Stimulated activated naive CD4-positive, alpha-beta T cell treated with Interleukin-2 at 50 U/mL for 16 hours (primary cell): ENCODE data around the gene IFNA4.
"Not testable (repeated sequence)": the region's sequence is repeated elsewhere in the genome, so short reads cannot be mapped to it uniquely, and the experiment has no call there.

ENCODE experiments used
- DNase-seq: peaks from one replicate; lab custom pipeline; 2025; lab: John Stamatoyannopoulos, UW

Gene IFNA4

DNA sequence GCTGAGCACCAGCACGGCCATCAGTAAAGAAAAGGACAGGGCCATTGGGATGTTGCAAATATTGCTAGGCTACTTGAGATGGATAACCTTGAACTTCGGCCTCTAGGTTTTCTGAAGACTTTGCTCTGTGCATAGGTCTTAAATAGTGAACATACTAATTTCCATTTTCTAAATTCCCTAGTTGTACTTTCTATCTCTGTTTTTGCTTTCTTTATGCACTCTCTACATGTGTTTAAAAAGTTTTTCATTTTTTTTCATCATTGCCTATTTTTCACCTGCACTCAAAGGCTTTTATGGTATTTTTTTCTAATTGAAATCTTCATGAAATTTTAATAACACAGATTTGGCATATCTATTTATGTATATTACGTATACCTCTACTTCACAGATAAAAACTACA is at the start of gene IFNA4:
TSS of gene IFNA4 (minus strand) at position 101 of the 400 bp plus-strand sequence. CDS start at position 45, 56 bp downstream.
- DNase-seq, result not testable (repeated sequence)

- DNase-seq, result not testable (repeated sequence)
Measured at GRCh38 chr9:21236360-21236714, 49.0 kb upstream of the IFNA4 start.

DNA sequence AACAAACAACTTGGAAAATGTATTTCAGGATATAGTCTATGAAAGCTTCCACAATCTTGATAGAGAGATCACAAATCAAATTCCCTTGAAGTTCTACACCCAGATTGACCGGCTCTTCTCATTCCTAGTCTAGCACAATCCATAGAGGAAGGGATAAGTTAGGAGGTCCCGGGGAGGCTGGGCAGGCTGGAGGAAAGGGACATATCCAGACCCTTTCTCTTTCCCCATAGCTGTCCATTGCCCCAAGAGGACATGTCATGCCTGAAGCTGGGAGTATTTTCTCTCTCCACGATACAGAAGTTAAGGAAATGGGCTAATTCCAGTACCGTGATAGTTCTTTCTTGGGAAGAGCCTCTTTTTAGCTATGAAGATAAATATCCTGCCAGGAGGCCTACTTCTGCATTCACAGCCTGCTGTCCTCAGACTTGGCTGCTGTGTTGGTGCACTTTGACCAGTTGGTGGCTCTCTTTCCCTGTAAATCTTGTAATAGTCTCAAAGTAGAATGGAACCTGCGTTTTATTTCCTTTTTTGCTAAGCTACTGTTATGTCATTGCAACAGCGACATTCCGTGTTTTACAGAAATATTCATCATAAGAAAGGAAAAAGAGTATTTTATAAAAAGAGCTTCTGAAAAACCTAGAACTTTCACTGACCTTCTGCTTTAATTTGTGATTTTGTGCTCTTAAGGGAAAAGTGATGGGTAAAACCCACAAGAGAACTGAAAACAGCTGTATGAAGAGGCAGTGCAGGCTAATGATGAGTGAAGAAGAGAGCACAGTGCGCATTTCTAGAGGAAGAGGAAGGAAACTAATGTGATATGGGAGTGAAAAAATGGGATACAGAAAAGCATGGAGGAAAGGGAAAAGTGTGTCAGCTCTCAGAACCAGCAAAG is 48.3 kb upstream of the IFNA4 start:
- peak; percentile 4 for DNase-seq

DNA sequence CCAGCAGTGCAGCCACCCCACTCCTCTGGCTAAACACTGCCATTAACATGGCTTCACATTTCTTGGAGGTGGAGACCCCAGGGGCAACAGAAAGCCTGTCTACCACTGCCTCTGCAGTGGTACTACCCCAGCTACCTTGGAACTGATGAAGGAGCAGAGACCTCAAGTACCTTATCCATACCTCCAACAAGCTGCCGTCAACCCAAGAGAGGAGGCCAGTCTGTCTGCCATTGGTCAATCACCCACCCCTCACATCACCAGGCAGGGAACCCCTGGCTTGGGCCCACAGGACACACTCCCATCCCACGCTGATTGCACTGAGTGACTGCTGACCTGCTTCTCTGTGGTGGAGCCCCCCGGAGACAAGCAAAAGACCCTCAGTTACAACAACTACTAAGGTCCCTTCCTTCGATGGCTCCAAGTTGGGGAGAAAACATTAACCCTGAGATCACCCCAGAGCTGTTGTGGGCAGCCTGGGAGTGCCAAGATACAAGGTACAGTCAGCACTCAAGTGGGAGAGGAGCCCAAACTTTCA is 46.8 kb upstream of the IFNA4 start:
- no peak for DNase-seq

GRCh38 chr9:21233258-21233657 is 45.9 kb upstream of the IFNA4 start:
- DNase-seq, result no peak

- no peak for DNase-seq
Measured at GRCh38 chr9:21228122-21228521, 40.7 kb upstream of the IFNA4 start, which contains the start of gene IFNA17. Gene IFNA17 (minus strand): TSS chr9:21228222. CDS start chr9:21228173, 49 bp downstream.

GRCh38 chr9:21217211-21217610 is 29.8 kb upstream of the IFNA4 start, which contains the start of gene IFNA16:
Gene IFNA16 (minus strand): TSS chr9:21217311. CDS start chr9:21217305, 6 bp downstream.
- not testable (repeated sequence) for DNase-seq

DNA sequence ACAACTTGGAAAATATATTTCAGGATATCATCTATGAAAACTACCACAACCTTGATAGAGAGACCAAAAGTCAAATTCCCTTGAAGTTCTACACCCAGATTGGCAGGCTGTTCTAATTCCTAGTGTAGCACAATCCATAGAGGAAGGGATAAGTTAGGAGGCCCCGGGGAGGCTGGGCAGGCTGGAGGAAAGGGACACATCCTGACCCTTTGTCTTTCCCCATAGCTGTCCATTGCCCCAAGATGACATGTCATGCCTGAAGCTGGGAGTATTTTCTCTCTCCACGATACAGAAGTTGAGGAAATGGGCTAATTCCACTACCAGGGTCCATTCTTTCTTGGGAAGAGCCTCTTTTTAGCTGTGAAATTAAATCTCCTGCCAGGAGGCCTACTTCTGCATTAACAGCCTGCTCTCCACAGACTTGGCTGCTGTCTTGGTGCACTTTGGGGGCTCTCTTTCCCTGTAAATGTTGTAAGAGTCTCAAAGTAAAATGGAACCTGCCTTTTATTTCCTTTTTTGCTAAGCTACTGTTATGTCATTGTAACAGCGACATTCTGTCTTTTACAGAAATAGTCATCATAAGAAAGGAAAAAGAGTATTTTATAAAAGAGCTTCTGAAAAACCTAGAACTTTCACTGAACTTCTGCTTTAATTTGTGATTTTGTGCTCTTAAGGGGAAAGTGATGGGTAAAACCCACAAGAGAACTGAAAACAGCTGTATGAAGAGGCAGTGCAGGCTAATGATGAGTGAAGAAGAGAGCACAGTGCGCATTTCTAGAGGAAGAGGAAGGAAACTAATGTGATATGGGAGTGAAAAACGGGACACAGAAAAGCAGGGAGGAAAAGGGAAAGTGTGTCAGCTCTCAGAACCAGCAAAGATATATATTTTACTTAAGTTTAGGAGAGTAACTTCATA is 26.3 kb upstream of the IFNA4 start:
- DNase-seq, result not testable (repeated sequence)

DNA sequence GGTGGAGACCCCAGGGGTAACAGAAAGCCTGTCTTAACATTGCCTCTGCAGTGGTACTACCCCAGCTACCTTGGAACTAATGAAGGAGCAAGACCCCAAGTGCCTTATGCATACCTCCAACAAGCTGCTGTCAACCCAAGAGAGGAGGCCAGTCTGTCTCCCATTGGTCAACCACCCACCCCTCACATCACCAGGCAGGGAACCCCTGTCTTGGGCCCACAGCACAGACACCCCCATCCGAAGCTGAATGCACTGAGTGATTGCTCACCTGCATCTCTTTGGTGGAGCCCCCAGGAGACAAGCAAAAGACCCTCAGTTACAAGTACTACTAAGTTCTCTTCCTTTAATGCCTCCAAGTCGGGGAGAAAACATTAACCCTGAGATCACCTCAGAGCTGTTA is 24.8 kb upstream of the IFNA4 start:
- not testable (repeated sequence) for DNase-seq

GRCh38 chr9:21210782-21211181 is 23.4 kb upstream of the IFNA4 start:
- DNase-seq, result not testable (repeated sequence)

- DNase-seq, result no peak
Measured at GRCh38 chr9:21210311-21210710, 22.9 kb upstream of the IFNA4 start.

GRCh38 chr9:21207043-21207442 is 19.7 kb upstream of the IFNA4 start, which contains the start of gene IFNA10:
Gene IFNA10 (minus strand): TSS chr9:21207143. CDS start chr9:21207097, 46 bp downstream.
- DNase-seq, result not testable (repeated sequence)

GRCh38 chr9:21205204-21205603 is 17.8 kb upstream of the IFNA4 start:
- DNase-seq, result no peak

DNA sequence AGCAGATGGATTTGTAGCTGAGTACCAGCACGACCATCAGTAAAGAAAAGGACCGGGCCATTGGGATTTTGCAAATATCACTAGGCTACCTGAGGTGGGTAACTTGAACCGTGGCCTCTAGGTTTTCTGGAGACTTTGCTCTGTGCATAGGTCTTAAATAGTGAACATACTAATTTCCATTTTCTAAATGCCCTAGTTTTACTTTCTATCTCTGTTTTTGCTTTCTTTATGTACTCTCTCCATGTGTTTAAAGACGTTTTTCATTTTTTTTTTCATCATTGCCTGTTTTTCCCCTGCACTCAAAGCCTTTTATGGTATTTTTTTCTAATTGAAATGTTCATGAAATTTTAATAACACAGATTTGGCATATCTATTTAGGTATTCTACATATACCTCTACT is 14.7 kb upstream of the IFNA4 start, which contains the start of gene IFNA7:
TSS of gene IFNA7 (minus strand) at position 101 of the 400 bp plus-strand sequence. CDS start at position 61, 40 bp downstream.
- DNase-seq, result not testable (repeated sequence)

GRCh38 chr9:21194867-21195776 is 7.7 kb upstream of the IFNA4 start:
- not testable (repeated sequence) for DNase-seq

DNA sequence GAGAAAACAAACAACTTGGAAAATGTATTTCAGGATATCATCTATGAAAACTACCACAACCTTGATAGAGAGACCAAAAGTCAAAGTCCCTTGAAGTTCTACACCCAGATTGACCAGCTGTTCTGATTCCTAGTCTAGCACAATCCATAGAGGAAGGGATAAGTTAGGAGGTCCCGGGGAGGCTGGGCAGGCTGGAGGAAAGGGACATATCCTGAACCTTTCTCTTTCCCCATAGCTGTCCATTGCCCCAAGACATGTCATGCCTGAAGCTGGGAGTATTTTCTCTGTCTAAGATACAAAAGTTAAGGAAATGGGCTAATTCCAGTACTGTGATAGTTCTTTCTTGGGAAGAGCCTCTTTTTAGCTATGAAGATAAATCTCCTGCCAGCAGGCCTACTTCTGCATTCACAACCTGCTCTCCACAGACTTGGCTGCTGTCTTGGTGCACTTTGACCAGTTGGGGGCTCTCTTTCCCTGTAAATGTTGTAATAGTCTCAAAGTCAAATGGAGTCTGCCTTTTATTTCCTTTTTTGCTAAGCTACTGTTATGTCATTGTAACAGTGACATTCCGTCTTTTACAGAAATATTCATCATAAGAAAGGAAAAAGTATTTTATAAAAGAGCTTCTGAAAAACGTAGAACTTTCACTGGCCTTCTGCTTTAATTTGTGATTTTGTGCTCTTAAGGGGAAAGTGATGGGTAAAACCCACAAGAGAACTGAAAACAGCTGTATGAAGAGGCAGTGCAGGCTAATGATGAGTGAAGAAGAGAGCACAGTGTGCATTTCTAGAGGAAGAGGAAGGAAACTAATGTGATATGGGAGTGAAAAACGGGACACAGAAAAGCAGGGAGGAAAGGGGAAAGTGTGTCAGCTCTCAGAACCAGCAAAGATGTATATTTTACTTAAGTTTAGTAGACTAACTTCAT is 4.3 kb downstream of the IFNA4 start:
- DNase-seq, result not testable (repeated sequence)

GRCh38 chr9:21174671-21175070 is 12.7 kb downstream of the IFNA4 start:
- no peak for DNase-seq

DNA sequence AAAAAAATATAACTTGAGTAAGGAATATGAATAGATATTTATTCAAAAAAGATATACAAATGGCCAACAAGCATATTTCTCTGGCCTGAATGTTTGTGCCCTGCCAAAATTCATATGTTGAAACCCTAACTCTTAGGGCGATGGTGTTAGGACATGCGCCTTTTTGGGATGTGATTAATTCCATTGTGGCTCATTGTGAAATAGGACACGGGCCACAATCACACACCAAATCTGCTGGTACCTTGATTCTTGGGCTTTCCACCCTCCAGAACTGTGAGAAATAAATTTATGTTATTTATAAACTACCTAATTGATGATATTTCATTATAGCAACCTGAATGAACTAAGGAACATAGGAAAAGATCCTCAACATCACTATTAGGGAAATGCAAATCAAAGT is 15.2 kb downstream of the IFNA4 start:
- DNase-seq, result no peak

GRCh38 chr9:21171351-21171750 is 16.0 kb downstream of the IFNA4 start:
- no peak for DNase-seq

GRCh38 chr9:21166560-21166959 is 20.8 kb downstream of the IFNA4 start, which contains the start of gene IFNA21:
Gene IFNA21 (minus strand): TSS chr9:21166660. CDS start chr9:21166612, 48 bp downstream.
- not testable (repeated sequence) for DNase-seq
